ENCODE data around the gene AMN. TPM values are rescaled to one million over a fixed set of nuclear protein-coding genes. Genes with fewer than 3 reads are reported as not detected.

The AMN gene
- total RNA-seq, 2 experiments from 2014 or later, result 2.6 to 2.8 TPM

GRCh38 chr14:102965971-102966655 is 43.6 kb downstream of the AMN start:
- no peaks in the 10 kb centered on the region for H3K9me3 Mint-ChIP-seq
- POLR2A ChIA-PET, result interaction anchor here (0.6 kb wide), 1 partner anchor 110 kb away, joined by 3 read pairs; no protein-coding TSS in a partner anchor

GRCh38 chr14:102966681-102967505 is 44.4 kb downstream of the AMN start:
- Mint-ChIP-seq H3K4me1 (ENCODE audit: low read depth) (no peaks in the 10 kb centered on the region), H3K4me3 (no peak overlapping the region), H3K27me3 (no peaks in the 10 kb centered on the region), H3K9me3 (no peaks in the 10 kb centered on the region), H3K36me3 (ENCODE audit: low read depth) (peaks cover 33% of the 10 kb centered on the region), H3K27ac (no peak overlapping the region)
- CTCF ChIA-PET, result no interaction called here
- TF ChIP-seq CTCF (IDR thresholded peaks at IDR 0.05), result no peak
- peaks cover 2% of the 10 kb centered on the region for H3K36me3 ChIP-seq (ENCODE audit: insufficient read depth, low read length)
- intact Hi-C loops (cut with DNase I, micrococcal nuclease), result no loop called here
- POLR2A ChIA-PET, result interaction anchor here (0.6 kb wide), 1 partner anchor 111 kb away, joined by 3 read pairs; no protein-coding TSS in a partner anchor
- H3K9me3 ChIP-seq (ENCODE audit: control insufficient read depth in 1 of 2, insufficient read depth in 1 of 2, low read length in 2 of 2), result no peaks in the 10 kb centered on the region
- no peak overlapping the region for H3K4me3 ChIP-seq (ENCODE audit: low read length)
- no peak for DNase-seq
- ATAC-seq (ENCODE audit: poor library complexity), result no peak
- no peak overlapping the region for H3K27ac ChIP-seq (ENCODE audit: low read depth in 1 of 2, low read length in 2 of 2)
- no peaks in the 10 kb centered on the region for H3K4me1 ChIP-seq (ENCODE audit: insufficient read depth, low read length)
- no peaks in the 10 kb centered on the region for H3K27me3 ChIP-seq (ENCODE audit: control insufficient read depth in 1 of 2, insufficient read depth in 2 of 2, low read length in 2 of 2)

More at GRCh38 chr14:102965971-102966655, 43.6 kb downstream of the AMN start:
- Histone ChIP-seq H3K27ac (ENCODE audit: low read depth in 1 of 2, low read length in 2 of 2) (no peak overlapping the region), H3K9me3 (ENCODE audit: control insufficient read depth in 1 of 2, insufficient read depth in 1 of 2, low read length in 2 of 2) (no peaks in the 10 kb centered on the region), H3K36me3 (ENCODE audit: insufficient read depth, low read length) (peaks cover 2% of the 10 kb centered on the region), H3K27me3 (ENCODE audit: control insufficient read depth in 1 of 2, insufficient read depth in 2 of 2, low read length in 2 of 2) (no peaks in the 10 kb centered on the region), H3K4me1 (ENCODE audit: insufficient read depth, low read length) (no peaks in the 10 kb centered on the region), H3K4me3 (ENCODE audit: low read length) (no peak overlapping the region)
- Mint-ChIP-seq H3K4me1 (ENCODE audit: low read depth) (no peaks in the 10 kb centered on the region), H3K36me3 (ENCODE audit: low read depth) (peaks cover 25% of the 10 kb centered on the region), H3K4me3 (no peak overlapping the region), H3K27me3 (no peaks in the 10 kb centered on the region), H3K27ac (no peak overlapping the region)
- TF ChIP-seq CTCF (IDR thresholded peaks at IDR 0.05), result no peak
- ATAC-seq (ENCODE audit: poor library complexity), result no peak
- CTCF ChIA-PET, result interaction anchor here (0.6 kb wide), 1 partner anchor 40 kb away, joined by 3 read pairs; no protein-coding TSS in a partner anchor
- no peak for DNase-seq
- intact Hi-C loops (cut with DNase I, micrococcal nuclease), result no loop called here

- Histone ChIP-seq H3K4me3 (ENCODE audit: low read length) (no peak overlapping the region), H3K9me3 (ENCODE audit: control insufficient read depth in 1 of 2, insufficient read depth in 1 of 2, low read length in 2 of 2) (no peaks in the 10 kb centered on the region), H3K36me3 (ENCODE audit: insufficient read depth, low read length) (peaks cover 2% of the 10 kb centered on the region), H3K27ac (ENCODE audit: low read depth in 1 of 2, low read length in 2 of 2) (no peak overlapping the region), H3K27me3 (ENCODE audit: control insufficient read depth in 1 of 2, insufficient read depth in 2 of 2, low read length in 2 of 2) (no peaks in the 10 kb centered on the region), H3K4me1 (ENCODE audit: insufficient read depth, low read length) (no peaks in the 10 kb centered on the region)
- DNase-seq (no peak), ATAC-seq (ENCODE audit: poor library complexity) (no peak)
- POLR2A ChIA-PET, result no interaction called here
- H3K27me3 Mint-ChIP-seq, result no peaks in the 10 kb centered on the region
- no peak overlapping the region for H3K27ac Mint-ChIP-seq
- CTCF ChIA-PET, result no interaction called here
- no peaks in the 10 kb centered on the region for H3K9me3 Mint-ChIP-seq
- H3K4me3 Mint-ChIP-seq, result no peak overlapping the region
- no peaks in the 10 kb centered on the region for H3K4me1 Mint-ChIP-seq (ENCODE audit: low read depth)
- H3K36me3 Mint-ChIP-seq (ENCODE audit: low read depth), result peaks cover 35% of the 10 kb centered on the region
- intact Hi-C loops (cut with DNase I, micrococcal nuclease), result no loop called here
- TF ChIP-seq CTCF (IDR thresholded peaks at IDR 0.05), result no peak
Observed at GRCh38 chr14:102967506-102967795, 45.0 kb downstream of the AMN start.

All from CD4-positive, alpha-beta T cell (primary cell).